ENCODE data around the gene BEND5. TPM values are rescaled to one million over a fixed set of nuclear protein-coding genes. Genes with fewer than 3 reads are reported as not detected.

The BEND5 gene
- total RNA-seq, 1 experiment from 2014 or later: not detected

DNA sequence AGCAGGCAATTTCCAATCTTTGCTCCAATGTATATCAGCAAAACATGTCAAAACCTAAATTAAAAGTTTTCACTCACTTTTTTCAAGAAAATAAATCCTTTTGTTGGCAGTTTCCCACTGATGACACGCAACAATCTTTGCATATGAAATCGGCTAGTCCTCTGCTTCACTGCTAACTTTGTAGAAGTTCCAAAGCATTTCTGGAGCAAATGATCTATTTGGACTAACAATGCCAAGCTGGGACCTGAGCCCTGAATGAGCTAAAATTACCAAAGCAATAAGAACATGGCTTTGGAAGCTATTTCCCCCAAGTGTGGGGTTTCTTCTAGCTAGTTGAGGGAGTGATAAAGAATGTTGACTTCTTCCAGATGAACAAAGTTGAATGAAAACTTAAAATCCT is 5.1 kb downstream of the BEND5 start:
- in situ Hi-C loops (cut with HindIII; ENCODE audit: low sequenced_read_pairs): no loop called here
- DNase-seq (ENCODE audit: low spot score): no peak

GRCh38 chr1:48767975-48768510 is 8.6 kb downstream of the BEND5 start:
- DNase-seq (ENCODE audit: low spot score): no peak
- in situ Hi-C loops (cut with HindIII; ENCODE audit: low sequenced_read_pairs): no loop called here

- no peak for DNase-seq (ENCODE audit: low spot score)
- in situ Hi-C loops (cut with HindIII; ENCODE audit: low sequenced_read_pairs): no loop called here
Observed at GRCh38 chr1:48765335-48765734, 11.4 kb downstream of the BEND5 start.

GRCh38 chr1:48761986-48762385 is 14.7 kb downstream of the BEND5 start:
- in situ Hi-C loops (cut with HindIII; ENCODE audit: low sequenced_read_pairs): no loop called here
- no peak for DNase-seq (ENCODE audit: low spot score)

GRCh38 chr1:48761411-48761810 is 15.3 kb downstream of the BEND5 start:
- in situ Hi-C loops (cut with HindIII; ENCODE audit: low sequenced_read_pairs): no loop called here
- DNase-seq (ENCODE audit: low spot score): no peak

GRCh38 chr1:48760857-48761256 is 15.8 kb downstream of the BEND5 start:
- no peak for DNase-seq (ENCODE audit: low spot score)
- in situ Hi-C loops (cut with HindIII; ENCODE audit: low sequenced_read_pairs): no loop called here

GRCh38 chr1:48758976-48759375 is 17.7 kb downstream of the BEND5 start:
- in situ Hi-C loops (cut with HindIII; ENCODE audit: low sequenced_read_pairs): no loop called here
- no peak for DNase-seq (ENCODE audit: low spot score)

- no peak for DNase-seq (ENCODE audit: low spot score)
- in situ Hi-C loops (cut with HindIII; ENCODE audit: low sequenced_read_pairs): no loop called here
Observed at GRCh38 chr1:48757363-48757762, 19.3 kb downstream of the BEND5 start.

DNA sequence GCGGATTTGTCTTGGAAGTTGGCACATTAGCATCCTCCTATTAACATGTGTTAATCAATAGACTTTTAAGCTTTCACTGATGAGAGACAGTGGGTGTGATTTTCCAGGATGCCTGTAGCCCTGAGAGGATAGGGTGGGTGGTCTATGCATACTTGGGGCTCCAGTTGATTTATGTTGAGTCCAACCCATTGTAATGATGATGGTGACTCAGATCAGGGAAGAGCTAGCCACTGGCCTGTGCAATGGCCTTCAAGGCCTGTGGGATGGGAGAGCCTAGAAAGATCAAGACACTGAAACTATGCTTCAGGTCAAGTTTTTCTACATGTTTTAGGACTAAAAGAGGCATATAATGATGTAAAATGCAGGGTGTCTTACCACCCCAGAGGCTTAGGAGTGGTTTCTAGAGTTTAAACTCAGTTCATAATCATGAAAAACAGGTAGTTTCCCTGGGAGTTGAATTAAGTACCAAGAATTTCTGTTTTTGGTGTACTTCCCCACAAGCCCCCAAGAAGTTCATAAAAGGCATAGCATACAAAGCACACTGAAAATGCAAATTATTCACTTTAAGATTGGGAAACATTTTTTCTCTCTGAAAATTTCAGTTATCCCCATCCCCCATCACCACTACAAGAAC is 19.9 kb downstream of the BEND5 start:
- in situ Hi-C loops (cut with HindIII; ENCODE audit: low sequenced_read_pairs): no loop called here
- no peak for DNase-seq (ENCODE audit: low spot score)

DNA sequence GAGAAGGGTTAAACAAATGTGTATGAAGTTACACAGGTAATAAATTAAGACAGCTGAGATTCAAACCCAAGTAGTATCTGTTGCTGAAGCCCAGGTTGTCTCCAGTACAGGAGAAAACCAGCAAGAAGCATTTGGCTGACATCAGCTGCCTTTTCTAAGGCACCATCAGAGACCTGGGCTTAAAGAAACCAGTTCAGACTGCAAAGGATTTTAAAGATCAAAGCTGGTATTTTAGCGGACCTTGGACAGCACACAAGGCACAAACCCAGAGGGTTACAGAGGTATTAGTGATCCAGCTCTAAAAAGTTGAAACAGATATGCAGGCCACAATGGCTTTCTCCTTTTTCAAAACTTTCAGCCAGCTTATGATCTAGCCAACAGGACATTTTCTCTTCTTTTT is 23.4 kb downstream of the BEND5 start:
- in situ Hi-C loops (cut with HindIII; ENCODE audit: low sequenced_read_pairs): no loop called here
- DNase-seq (ENCODE audit: low spot score): no peak

DNA sequence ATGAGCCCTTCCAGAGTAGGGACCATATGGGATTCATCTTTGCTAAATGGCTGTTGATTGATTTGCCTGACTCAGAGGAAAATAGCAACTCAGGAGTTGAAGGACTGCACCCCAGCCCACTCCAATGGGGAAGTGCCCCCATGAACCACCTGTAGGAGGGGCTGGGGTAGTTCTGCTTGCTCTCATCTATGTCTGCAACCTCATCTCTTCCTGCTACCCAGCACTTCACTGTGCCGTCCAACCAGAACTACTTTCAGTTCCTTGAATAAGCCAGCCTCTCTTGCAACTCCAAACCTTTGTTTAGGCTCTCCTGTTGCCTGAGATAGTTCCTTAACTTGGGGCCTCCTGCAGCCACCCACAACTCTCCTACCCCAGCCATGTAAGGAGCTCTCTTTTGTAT is 26.6 kb downstream of the BEND5 start:
- DNase-seq (ENCODE audit: low spot score): no peak
- in situ Hi-C loops (cut with HindIII; ENCODE audit: low sequenced_read_pairs): no loop called here

DNA sequence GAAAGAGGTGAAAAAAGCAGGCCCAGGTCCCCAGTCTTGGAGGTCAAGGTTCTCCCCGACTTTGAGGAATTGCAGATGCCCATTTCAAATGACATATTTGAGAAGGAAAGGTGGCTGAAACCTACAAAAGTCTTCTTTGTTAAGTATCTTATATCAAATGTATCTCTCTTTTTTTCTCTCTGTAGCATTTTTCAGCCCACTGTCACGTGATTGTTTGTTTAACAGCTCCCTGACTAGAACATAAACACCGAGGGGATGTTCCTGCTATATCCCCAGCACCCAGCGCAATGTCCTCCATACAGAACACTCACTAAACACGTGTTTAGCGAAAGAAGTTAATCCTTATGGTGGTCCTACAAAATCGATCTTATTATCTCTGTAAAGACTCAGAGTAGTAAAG is 27.6 kb downstream of the BEND5 start:
- no peak for DNase-seq (ENCODE audit: low spot score)
- in situ Hi-C loops (cut with HindIII; ENCODE audit: low sequenced_read_pairs): no loop called here

GRCh38 chr1:48746906-48747305 is 29.8 kb downstream of the BEND5 start:
- in situ Hi-C loops (cut with HindIII; ENCODE audit: low sequenced_read_pairs): no loop called here
- DNase-seq (ENCODE audit: low spot score): no peak

DNA sequence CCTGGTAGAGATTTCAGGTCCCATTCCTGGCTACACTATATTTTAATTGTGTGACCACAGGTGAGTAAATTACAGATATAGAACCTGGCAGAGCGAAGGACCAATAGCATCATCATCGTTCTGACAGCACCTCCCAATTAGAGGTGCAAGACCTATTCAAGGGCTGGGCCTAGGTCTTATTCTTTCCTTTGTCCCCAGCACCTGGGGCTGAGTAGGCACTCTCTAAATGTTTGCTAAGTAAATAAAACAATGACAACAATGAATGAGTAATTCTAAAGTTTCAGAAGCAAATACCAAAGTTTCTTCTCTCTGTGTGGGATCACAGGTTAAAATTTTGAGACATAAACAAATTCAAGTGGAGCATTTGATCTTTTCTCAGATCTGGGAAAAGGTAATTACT is 32.7 kb downstream of the BEND5 start:
- in situ Hi-C loops (cut with HindIII; ENCODE audit: low sequenced_read_pairs): no loop called here

DNA sequence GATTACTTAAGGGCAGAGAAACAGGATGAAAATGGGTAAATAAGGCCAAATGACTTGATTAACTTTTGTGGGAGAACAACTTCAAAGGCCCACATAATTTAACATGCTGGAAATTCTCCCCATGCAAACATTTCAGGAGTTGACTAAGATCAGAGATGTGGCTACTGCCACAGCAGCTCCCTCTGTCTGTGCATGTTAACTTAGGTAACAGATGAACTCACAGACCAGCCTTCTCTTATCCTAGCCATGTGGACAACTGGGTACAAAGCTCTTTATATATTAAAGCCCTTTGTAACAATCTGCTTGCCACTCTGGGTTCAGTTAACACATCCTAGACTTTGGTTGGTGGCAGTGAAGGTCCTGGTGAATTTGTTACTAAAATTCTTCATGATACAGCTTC is 33.2 kb downstream of the BEND5 start:
- no peak for DNase-seq (ENCODE audit: low spot score)
- in situ Hi-C loops (cut with HindIII; ENCODE audit: low sequenced_read_pairs): no loop called here

More for the DNA sequence above, 32.7 kb downstream of the BEND5 start:
- no peak for DNase-seq (ENCODE audit: low spot score)

DNA sequence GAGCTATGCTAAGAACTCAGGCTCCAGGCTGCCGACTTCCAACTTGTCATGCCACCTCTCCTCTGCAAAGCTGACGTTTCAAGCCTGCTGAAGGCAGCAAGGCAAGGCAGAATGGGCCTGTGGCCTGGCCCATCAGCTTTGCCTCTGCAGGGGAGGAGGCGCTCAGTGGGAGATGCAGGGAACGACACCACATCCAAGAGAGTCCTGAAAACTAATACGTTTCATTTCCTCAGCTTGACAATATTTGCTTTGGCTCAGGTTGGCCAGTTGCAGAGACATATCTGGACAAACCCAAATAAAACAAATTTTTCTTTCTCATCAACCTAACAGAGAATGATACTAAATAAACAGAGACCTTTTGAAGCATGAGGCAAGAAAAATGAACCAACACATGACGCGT is 35.3 kb downstream of the BEND5 start:
- DNase-seq (ENCODE audit: low spot score): no peak
- in situ Hi-C loops (cut with HindIII; ENCODE audit: low sequenced_read_pairs): no loop called here

GRCh38 chr1:48740621-48741020 is 36.1 kb downstream of the BEND5 start:
- no peak for DNase-seq (ENCODE audit: low spot score)
- in situ Hi-C loops (cut with HindIII; ENCODE audit: low sequenced_read_pairs): no loop called here

DNA sequence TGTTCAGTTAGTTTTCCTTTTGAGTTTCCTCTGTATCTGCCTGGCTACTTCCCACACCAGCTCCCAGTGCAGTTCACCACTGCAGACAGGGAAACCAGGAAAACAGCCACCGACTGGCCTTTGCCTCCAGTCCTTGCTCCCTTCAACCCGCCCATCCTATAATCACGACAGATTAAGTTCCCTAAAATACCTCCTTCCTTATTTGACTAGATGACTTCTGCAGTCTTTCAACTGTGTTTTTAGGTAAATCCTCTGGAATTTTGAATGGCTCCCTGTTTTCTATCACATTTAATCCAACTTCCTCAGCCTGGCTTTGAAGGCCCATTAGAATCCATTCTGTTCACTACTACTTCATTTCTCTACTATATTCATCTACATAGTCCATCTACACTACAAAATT is 37.6 kb downstream of the BEND5 start:
- in situ Hi-C loops (cut with HindIII; ENCODE audit: low sequenced_read_pairs): no loop called here
- DNase-seq (ENCODE audit: low spot score): no peak

GRCh38 chr1:48738356-48738755 is 38.3 kb downstream of the BEND5 start:
- DNase-seq (ENCODE audit: low spot score): peak; percentile 4
- in situ Hi-C loops (cut with HindIII; ENCODE audit: low sequenced_read_pairs): no loop called here

GRCh38 chr1:48735796-48736195 is 40.9 kb downstream of the BEND5 start:
- in situ Hi-C loops (cut with HindIII; ENCODE audit: low sequenced_read_pairs): no loop called here
- no peak for DNase-seq (ENCODE audit: low spot score)

GRCh38 chr1:48730164-48730910 is 46.4 kb downstream of the BEND5 start:
- in situ Hi-C loops (cut with HindIII; ENCODE audit: low sequenced_read_pairs): no loop called here
- DNase-seq (ENCODE audit: low spot score): no peak

All from G401 (cell line).